HG03565 (cell line): ENCODE results near the gene RASGRF2.

Experiments
- ATAC-seq: cut with Tn5 transposase; IDR thresholded peaks from one replicate; pipeline ENCODE4 v1.9.1; 2021; ENCODE audit warnings: mild to moderate bottlenecking, moderate library complexity; ENCODE audit not compliant: unreplicated experiment

The RASGRF2 gene

DNA sequence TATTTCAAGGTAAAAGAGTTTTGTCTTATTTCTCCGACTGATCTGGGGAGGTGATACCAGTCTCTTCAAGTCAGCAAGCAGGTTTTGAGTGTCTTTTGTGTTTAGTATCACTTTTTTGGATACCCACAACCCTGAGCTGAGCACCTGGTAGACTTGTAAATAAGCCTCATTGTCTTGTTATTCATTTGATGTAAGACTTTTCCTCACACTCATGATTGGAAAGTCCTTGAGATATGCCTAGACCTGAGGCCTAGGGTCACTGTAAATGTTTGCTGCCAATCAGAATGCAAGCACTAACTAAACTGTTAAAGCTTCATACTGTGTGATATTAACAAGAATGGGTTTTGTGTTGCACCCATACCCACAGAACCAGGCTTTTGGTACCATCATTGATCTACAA is 172.2 kb downstream of the RASGRF2 start:
- ATAC-seq = no peak

DNA sequence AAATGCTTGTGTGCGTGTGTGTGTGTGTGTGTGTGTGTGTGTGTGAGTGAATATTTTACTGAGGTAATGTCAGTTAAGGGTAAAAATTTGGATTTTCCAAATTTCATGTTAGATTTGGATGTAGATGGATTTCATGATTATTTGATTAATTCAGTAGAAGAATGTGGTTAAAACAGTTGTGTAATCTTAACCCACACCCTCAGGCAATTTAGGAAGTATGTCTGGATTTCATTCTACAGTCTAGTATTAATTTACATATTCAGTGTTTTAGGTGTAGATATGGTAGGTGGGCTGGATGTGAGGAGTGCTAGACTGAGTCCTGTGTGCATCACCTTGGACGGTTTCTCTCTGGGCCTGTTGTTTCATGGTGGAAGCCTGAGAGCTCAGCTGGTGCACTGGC is 173.9 kb downstream of the RASGRF2 start:
- ATAC-seq = no peak

DNA sequence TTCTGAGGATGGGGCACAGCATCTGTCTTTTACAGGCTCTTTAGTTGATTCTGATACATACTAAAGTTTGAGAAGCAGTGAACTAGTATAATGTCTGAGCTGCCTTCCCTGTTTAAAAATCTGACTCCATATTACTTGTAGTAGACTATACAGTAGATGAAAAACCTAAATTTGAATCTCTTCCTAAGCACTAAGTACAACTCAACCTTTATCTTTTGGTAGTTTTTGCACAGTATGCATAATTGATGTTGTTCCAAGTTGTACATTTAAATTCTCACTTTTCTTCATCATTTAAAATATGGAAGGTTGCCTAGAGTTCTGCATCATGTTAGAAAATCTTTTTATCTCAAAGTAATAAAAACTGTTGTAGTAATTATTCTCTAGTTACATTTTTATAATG is 174.4 kb downstream of the RASGRF2 start:
- ATAC-seq = no peak

DNA sequence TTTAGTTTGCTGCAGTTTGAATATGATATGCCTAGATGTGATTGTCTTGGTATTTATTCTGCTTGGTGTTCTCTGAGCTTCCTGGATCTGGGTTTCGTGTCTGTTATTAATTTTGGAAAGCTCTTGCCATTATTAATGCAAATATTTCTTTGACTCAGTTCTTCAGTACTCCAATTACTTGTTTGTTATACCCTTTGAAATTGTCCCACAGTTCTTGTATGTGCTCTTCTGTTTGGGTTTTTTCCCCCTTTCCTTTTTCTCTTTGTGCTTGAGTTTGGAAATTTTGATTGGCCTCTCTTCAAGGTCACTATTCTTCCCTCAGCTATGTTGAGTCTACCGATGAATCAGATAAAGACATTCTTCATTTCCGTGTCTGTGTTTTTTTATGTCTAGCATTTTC is 176.4 kb downstream of the RASGRF2 start:
- no peak for ATAC-seq

DNA sequence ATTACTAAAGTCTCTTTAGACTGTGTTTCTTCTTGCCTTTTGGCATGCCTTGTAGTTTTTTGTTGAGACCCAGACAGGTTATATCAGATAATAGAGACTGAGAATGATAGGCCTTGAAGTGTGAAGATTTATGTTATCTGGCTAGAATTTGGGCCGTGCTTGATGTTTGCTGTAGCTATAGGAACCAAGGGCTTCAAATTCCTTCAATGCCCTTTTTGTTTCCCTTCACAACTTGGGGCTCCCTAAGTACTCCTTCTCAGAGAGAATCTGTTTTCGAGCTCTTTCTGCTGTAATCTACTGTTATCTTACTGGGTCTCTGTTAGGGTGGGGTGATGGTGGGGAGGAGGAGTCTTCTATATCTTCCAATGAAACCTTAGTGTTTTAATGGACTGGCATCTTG is 177.7 kb downstream of the RASGRF2 start:
- ATAC-seq = no peak

DNA sequence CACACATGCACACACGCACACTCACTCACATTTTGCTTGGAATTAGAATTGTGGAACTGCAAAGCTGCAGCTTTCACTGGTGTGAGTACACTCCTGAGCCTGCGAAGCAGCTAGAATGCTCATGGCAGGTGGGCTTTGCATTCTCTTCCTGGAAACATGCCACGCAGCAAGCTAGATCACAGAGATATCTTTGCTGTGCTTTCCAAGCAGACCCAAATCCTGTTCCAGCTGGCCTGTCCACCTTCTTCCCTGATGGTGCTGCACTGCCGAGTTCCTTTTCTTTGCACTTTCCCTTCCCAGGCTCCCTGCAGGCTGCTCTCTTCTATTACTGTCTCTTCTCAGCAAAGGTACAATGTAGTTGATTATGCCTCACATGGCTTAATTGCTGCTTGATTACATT is 180.3 kb downstream of the RASGRF2 start:
- no peak for ATAC-seq

DNA sequence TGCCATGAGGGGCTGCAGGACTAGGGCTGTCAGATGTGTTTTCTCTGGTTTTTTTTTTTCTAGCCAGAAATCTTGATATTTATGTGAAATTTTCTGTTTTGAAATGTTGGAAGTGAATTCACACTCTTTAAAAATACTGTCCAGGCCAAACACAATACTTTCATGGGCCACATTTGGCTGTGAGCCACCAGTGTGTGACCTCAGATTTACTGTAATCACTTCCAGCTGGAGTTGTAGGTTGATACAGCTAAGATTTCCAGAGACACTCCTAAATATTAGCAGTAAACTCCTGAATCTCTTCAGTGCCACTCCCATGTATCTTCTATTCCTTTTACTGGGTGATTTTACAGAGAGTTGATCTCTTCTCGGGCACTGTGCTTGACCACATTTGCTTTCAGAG is 180.8 kb downstream of the RASGRF2 start:
- no peak for ATAC-seq

DNA sequence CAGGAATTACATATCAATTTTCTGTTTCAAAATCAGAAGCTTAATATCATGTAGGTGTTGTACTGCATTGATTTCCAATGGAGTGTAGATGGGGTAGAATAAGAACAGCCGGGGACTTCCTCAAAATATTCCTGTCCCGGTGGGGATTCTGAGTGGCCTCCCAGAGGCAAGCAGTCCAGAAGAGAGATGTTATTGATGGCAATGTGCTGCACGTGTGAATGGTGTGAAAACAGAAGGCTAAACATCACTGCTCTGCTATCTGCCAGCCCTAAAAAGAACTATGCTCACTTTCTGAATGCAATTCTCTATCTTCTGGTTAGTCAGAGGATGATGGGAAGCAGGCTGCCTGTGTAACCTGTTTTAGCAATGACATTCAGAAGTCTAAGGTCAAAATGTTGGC is 181.9 kb downstream of the RASGRF2 start:
- ATAC-seq = no peak

DNA sequence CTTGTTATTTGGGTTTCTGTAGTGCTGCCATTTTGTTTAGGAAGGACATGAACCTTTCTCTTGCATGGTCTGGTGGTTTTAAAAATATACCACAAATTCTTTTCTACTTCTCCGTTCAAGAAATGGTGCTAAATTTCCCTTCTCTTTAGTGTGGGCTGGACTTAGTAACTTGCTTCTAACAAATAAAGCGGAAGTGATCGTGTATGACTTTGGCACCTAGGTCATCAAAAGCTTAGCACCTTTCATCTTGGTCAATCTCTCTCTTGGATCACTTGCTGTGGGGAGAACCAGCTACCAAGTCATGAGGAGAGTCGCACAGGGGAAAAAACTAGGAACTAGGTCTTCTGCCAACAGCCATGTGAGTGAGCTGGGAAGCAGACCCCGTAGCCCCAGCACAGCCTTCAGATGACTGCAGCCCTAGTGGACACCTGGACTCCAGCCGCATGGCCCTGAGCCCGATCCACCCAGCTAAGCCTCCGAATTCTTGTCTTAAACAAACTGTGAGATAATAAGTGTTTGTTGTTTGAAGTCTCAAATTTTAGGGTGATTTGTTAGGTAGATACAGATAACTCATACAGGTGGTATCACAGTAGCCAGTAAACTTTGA is 185.3 kb downstream of the RASGRF2 start:
- no peak for ATAC-seq

DNA sequence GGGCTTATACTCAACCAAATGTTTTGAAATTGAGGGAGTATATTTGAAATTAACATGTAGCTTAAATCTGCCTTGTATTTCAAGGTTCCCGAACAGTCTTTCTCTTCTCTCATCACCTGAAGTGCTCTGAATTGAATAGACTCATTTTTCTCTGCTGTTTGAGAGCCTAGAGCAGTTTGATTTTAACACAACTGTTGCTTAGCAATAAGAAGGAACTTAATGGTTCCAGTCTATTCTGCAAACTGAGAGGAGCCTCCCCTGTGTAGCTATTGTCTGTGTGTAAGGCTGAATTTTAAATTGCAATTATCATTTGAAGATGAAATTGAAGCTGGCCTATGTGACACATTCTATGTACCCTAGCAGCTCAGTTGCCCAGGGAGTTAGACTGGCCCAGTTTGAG is 185.9 kb downstream of the RASGRF2 start:
- no peak for ATAC-seq

DNA sequence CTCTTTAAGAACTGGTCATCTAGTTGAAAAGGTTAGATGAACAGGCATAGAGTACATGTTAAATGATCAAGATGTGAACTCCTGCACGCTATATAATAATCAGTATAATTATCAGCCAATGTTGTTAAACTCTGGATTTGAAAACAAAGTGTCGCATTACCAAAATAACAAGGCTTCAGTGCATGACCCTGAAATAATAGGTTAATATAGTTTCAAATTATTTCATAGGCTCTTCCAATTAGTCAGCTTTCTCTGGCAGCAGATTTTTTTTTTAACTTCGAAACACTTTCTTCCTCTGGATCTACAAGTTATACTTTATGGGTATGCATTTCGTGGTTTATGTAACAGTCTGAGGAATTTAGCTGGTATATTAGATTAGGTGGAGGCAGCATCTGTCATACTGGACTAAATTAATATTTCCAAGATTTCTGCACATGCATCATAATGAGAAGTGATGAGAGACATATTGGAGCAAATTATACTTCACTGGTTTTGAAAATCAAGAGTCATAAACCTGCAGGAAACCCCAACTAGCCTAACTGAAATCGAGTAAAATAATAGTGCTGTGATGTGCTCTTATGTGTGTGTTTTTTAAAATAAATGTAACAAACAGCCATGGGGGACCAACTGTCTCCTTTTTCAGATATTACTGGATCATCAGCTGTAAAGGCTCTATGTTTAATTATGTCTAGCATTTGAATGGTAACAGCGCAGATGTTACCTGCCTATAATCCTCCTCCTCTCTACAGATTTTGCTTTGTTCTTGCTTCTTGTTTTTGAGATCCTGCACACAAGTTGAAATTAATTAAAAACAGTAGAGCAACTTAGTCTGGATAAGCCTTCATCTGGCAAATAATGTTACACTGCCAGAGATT is 187.1 kb downstream of the RASGRF2 start:
- ATAC-seq = no peak

DNA sequence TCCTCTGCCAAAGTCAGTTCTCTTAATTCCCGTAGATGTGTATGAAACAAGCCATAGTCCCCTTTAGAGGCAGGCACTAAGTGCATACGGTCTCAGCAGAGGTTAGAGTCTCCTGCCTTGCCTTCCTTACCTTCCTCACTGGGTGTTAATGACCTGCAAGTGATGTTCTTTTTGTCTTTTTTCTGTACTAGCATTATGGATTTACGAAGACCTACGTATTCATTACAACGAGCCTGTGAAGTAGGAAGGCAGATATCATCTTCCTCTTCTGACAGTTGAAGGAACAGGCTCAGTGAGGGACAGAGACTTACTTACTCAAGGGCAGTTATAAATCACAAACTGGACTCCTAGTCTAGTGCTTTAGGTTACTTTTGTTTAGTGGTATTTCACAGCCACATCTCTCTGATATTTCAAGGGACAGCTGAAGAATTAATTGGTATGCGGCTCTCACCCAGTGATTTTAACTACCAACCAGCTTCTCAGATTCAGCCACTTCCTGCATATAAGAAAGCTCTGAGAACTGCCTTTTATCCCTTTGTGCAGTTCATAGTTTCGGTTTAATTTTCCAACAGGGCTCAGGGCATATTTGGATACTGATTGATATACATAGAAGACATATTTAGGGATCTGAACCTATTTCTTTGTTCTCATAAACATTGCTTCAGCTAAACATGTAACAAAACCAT is 187.9 kb downstream of the RASGRF2 start:
- no peak for ATAC-seq

DNA sequence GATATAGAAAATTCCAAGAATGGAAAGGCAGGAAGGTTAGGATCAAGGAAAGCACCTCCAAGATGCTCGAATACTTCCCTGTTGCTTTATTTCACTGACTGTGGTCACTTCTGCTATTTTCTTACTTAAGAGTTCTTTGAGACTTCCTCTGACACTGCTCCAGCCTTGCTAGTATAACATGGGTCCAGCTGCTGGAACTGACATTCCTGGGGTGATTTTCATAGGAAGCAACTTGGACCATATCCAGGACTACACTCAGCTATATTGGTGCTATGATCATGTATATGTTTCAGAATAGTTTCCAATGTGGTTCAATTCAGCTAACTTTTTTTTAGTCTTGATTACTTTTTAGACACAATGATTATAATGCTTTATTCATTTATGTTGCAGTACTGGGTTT is 191.4 kb downstream of the RASGRF2 start:
- ATAC-seq = no peak

DNA sequence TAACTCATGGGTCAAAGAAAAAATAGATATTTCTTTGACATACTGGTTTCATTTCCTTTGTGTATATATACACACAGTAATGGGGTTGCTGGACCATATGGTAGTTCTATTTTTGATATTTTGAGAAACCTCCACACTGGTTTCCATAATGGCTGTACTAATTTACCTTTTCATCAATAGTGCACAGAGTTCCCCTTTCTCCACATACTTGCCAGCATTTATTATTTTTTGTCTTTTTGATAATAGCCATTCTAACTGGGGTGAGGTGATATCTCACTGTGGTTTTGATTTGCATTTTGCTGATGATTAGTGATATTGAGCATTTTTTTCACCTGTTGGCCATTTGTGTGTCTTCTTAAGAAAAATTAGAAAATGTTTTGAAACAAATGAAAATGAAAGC is 194.6 kb downstream of the RASGRF2 start:
- no peak for ATAC-seq

DNA sequence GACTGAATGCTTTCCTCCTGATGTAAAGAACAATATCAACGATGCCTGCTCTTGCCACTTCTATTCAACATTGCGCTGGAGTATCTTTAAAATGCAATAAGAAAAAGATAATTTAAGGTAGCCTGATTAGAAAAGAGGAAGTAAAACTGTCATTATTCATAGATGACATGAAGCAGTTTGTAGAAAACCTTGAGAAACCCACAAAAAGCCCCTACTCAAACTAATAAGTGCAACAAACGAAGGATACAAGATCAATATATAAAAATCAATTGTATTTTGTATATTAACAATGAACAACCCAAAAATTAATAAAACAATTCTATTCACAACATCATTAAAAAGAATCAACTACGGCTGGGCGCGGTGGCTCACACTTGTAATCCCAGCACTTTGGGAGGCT is 196.6 kb downstream of the RASGRF2 start:
- ATAC-seq = no peak

DNA sequence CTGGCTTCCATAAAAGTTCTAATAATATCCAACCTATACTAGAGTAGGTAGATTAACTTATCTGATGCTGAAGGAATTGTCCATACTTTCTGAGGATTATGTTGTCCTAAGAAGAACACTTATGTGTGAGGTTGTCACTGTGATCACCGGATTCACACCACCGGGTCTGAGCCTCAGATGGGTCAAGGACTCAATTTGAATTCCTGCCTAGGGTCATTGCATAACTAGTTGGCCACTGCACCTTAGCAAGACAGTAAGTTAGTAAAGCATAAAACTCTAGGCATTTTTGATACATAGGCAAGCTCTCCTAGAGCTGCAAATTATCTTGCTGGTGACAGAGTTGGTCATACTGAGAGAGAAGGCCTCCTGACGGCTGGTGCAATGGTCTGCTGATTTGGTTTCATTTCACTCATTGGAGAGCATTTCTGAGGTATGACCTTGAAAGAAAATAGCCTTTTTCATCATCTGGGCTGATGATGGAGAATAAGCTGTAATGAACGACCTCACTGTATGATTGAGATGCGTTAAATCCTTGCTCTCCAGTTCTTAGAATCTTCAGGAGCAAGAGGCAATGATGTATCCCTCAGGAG is 200.9 kb downstream of the RASGRF2 start:
- ATAC-seq = peak; percentile 82

DNA sequence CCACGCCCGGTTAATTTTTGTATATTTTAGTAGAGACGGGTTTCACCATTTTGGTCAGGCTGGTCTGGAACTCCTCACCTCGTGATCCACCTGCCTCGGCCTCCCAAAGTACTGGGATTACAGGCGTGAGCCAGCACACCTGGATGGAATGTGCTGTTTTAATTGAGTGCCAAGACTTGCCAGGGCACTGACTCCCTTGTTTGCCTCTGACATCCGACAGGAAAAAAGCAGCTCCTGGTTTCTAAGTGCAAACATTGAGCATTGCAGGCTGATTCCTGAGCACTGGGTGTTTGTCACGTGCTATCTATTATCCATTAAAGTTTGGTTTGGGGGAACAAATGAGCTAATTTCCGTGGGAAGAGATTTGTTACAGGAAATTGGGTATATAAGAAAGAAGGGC is 202.3 kb downstream of the RASGRF2 start:
- ATAC-seq = no peak

DNA sequence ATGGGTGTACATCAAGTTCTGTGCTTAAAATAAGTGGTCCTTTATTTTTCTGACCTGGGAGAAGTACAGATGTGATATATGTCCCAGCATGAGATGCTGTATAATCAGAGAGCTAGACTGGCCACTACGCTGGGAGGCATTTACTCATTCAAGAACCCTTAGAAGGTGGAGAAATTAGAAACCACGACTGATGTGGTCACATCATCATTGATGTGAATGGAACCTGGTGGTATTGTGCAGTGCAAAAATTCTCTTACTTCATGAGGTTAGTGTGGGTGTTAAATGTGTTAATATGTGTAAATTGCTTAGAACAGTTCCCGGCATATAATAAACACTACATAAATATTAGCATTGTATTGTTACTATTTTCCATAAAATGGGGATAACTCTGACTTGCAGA is 203.5 kb downstream of the RASGRF2 start:
- ATAC-seq = no peak

DNA sequence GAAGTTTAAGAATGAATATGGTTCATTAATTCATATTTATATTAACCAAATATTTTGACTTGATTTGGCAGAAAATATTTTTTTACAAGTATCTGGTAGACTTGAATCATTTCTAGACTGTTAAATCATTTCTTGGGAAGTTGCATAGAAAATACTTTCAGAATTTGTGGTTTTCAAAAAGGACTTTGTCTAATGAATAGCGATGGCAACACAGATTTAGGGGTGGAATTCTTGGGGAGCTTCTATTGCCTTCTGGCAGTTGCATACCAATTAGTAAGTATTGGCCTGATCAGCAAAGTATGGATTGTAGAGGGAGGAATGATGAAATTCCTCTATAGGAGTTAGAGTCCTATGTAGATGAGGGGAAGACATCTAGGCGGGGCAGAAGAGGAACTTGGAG is 204.3 kb downstream of the RASGRF2 start:
- no peak for ATAC-seq

DNA sequence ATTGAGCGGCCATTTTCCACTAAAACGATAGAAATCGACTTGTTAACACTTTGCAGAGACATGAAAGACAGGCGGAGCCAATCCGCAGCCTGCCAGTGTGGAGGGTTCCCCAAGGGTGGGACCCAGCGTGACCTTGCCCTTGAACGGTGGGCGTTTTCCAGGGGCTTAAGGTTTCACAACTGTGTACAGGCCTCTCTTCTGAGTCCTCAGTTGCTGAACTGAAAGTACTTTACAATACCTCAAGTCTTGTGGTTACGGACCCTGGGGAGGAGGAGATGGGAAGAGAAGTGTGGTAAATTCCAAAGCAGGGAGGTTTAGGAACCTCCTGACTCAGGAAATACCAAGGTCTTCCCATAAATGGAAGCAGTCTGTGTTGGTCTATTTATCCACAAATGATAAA is 204.8 kb downstream of the RASGRF2 start:
- no peak for ATAC-seq

DNA sequence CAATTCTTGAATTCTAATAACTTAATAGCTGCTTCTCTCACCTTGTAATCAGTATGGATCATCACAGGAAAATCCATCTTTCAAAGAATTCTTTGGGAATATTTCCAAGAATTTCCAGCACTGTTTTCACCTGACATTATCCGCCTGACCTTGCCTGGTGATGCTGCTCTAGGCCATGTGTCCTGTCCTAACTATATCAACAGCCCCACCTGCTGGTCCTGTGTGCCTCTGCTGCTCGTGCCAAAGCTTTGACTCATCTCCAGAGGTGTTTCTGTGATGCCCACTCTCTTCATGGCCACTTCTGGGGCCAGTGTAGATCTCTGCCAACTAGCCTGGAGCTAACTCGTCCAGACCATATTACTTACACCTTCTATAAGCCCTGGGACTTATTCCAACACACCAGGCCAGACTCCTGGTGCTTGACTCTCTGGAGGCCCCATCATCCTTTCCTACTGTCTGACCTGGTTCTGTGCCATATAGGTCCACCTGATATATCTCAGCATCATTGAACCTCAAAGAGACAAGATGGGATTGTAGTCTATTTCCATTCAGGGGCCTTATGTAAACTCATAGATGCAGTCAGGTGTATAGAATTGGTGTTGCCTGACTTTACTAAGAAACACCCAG is 205.4 kb downstream of the RASGRF2 start:
- peak; percentile 47 for ATAC-seq
